Activated naive CD4-positive, alpha-beta T cell treated with anti-CD3 and anti-CD28 coated beads for 36 hours (primary cell): ENCODE results near the gene LRCH1. TPM values are rescaled to one million over a fixed set of nuclear protein-coding genes. Genes with fewer than 3 reads are reported as not detected.

Experiments
- CTCF ChIA-PET: fragments of 350-600 bp; sonication (Branson Sonifier 250); formaldehyde crosslinking; loops from one replicate; lab custom pipeline; 2021; ENCODE audit warnings: antibody characterized with exemption; lab: Charles Lee
- DNase-seq: peaks from one replicate; pipeline ENCODE4 v3.0.0-alpha.2; 2020
- H3K27ac Mint-ChIP-seq: one replicate; pipeline ENCODE4 v1.8.0; 2021; ENCODE audit warnings: mild to moderate bottlenecking, mixed read lengths
- H3K27me3 Mint-ChIP-seq: one replicate; pipeline ENCODE4 v1.8.0; 2021; ENCODE audit warnings: low read depth, mixed read lengths
- H3K36me3 Mint-ChIP-seq: one replicate; pipeline ENCODE4 v1.8.0; 2021; ENCODE audit warnings: low read depth, mixed read lengths
- H3K4me1 Mint-ChIP-seq: one replicate; pipeline ENCODE4 v1.8.0; 2021; ENCODE audit warnings: low read depth, mixed read lengths
- H3K4me3 Mint-ChIP-seq: one replicate; pipeline ENCODE4 v1.8.0; 2021; ENCODE audit warnings: mild to moderate bottlenecking, moderate library complexity, mixed read lengths
- H3K9me3 Mint-ChIP-seq: one replicate; pipeline ENCODE4 v1.8.0; 2021; ENCODE audit warnings: mixed read lengths
- intact Hi-C: fragments of 100-400 bp; cut with micrococcal nuclease; formaldehyde crosslinking; loops from one replicate; pipeline ENCODE4 v1.15.1; 2023
- total RNA-seq, 2 experiments: library from RNA; stranded (reverse); gene quantifications; one replicate each; pipeline ENCODE4 v1.2.3, GENCODE V29; 2021

Gene LRCH1
- total RNA-seq, 2 experiments from 2014 or later, result 14.6 to 15.1 TPM

- no peaks in the 10 kb centered on the region for H3K9me3 Mint-ChIP-seq
- no peaks in the 10 kb centered on the region for H3K4me1 Mint-ChIP-seq
- no peak overlapping the region for H3K27ac Mint-ChIP-seq
- DNase-seq, result no peak
- CTCF ChIA-PET, result interaction anchor here (0.8 to 3.8 kb wide), 4 partner anchors 10 to 229 kb away, joined by 6 to 48 read pairs (median 8); partner anchors contain the start of gene LRCH1
- peaks cover 17% of the 10 kb centered on the region for H3K36me3 Mint-ChIP-seq
- no peak overlapping the region for H3K4me3 Mint-ChIP-seq
- H3K27me3 Mint-ChIP-seq, result no peaks in the 10 kb centered on the region
- intact Hi-C loops, result loop anchor here (5.0 kb wide), 1 partner anchor 38 kb away; no protein-coding TSS in a partner anchor
These were observed 167.2 kb downstream of the LRCH1 start for GRCh38 chr13:46720189-46720588.

DNA sequence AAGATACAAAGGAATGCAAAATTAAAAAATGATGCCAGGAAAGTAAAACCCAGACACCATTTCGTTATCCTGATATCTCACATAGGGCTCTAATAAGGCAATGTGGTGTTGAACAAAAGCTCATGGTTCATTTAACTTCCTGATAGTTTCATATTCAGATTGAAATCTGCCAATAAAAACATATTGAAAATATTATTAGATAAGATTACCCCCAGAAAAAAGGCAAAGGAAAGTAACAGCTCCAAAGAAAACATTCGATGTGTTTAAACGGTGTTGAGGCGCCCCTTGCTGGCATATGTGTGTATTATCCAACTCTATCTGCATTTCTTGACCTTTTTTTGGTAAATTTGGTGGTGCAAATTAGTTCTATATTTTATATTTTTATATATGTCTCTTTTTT is 168.1 kb downstream of the LRCH1 start:
- Mint-ChIP-seq H3K4me3 (no peak overlapping the region), H3K9me3 (no peaks in the 10 kb centered on the region), H3K27me3 (no peaks in the 10 kb centered on the region), H3K27ac (no peak overlapping the region), H3K4me1 (no peaks in the 10 kb centered on the region), H3K36me3 (peaks cover 16% of the 10 kb centered on the region)
- DNase-seq, result peak; percentile 67
- intact Hi-C loops, result loop anchor here (1.0 to 5.0 kb wide), 3 partner anchors 39 to 228 kb away; no protein-coding TSS in a partner anchor
- CTCF ChIA-PET, result interaction anchor here (0.7 to 3.8 kb wide), 12 partner anchors 11 to 230 kb away, joined by 3 to 48 read pairs (median 4); partner anchors contain the start of gene LRCH1

DNA sequence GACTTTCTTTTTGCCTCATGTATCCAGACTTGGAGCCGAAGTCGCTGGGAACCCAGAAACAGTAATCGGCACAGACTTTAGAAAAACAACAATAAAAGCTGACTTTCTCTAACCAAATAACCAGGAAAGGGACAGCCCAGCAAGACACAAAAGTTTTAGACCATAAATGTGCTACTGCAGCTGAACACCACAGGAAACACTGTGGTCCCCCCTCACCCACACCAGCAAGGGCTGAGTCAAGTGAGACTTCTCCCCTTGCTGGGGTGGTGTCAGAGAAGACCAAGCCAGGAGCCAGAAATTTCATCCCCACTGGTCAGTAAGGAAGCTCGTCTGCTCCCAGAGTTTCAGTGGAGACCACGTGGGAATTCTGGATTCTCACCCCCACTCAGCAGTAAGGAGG is 173.4 kb downstream of the LRCH1 start:
- no peak for DNase-seq
- Mint-ChIP-seq H3K9me3 (no peaks in the 10 kb centered on the region), H3K4me1 (no peaks in the 10 kb centered on the region), H3K4me3 (no peak overlapping the region), H3K27me3 (no peaks in the 10 kb centered on the region), H3K36me3 (peaks cover 39% of the 10 kb centered on the region), H3K27ac (no peak overlapping the region)
- CTCF ChIA-PET, result interaction anchor here (0.6 kb wide), 1 partner anchor 1166 kb away, joined by 3 read pairs; no protein-coding TSS in a partner anchor
- intact Hi-C loops, result no loop called here

DNA sequence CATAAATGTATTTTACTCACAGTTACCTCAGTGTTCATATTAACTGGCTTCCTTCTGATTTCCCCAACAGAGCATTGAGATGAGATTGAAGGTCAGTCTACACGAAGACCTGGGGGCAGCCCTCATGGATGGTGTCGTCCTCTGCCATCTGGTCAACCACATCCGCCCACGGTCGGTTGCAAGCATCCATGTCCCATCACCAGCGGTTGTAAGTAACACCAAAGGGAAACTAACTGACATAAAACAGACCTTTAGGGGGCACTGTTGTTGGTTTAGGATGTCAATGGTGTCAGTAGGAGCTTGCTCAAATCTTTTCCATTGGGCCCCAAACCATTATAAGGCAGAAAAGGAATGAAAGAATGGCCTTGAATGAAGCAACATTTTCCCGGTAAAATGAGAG is 175.8 kb downstream of the LRCH1 start:
- Mint-ChIP-seq H3K4me3 (no peak overlapping the region), H3K4me1 (no peaks in the 10 kb centered on the region), H3K27me3 (no peaks in the 10 kb centered on the region), H3K27ac (no peak overlapping the region), H3K9me3 (no peaks in the 10 kb centered on the region), H3K36me3 (peaks cover 41% of the 10 kb centered on the region)
- intact Hi-C loops, result no loop called here
- CTCF ChIA-PET, result interaction anchor here (0.9 kb wide), 1 partner anchor 64 kb away, joined by 3 read pairs; no protein-coding TSS in a partner anchor
- peak; percentile 12 for DNase-seq

- CTCF ChIA-PET, result interaction anchor here (0.8 kb wide), 1 partner anchor 180 kb away, joined by 4 read pairs; no protein-coding TSS in a partner anchor
- Mint-ChIP-seq H3K9me3 (no peaks in the 10 kb centered on the region), H3K4me3 (no peak overlapping the region), H3K27ac (no peak overlapping the region), H3K27me3 (no peaks in the 10 kb centered on the region), H3K4me1 (no peaks in the 10 kb centered on the region), H3K36me3 (peaks cover 31% of the 10 kb centered on the region)
- intact Hi-C loops, result no loop called here
- no peak for DNase-seq
These were observed 178.6 kb downstream of the LRCH1 start for GRCh38 chr13:46731535-46731934.

DNA sequence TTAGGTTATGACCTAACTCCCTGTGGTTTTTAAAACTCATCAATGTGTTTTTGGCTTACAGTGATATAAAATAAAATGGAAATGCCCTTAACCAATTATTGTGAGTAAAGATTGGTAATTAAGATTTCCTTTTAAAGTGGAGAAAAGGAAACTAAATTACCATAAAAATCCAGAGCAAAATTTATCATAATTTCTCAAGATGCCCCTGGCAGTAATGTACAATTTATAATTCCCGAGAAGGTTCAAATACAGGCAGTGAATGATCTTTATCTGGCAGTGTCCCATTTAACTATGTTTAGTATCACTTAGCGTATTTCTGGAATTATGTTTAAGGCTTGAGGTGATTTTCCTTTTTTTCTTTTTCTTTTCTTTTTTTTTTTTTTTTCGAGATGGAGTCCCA is 182.5 kb downstream of the LRCH1 start:
- Mint-ChIP-seq H3K27ac (no peak overlapping the region), H3K9me3 (no peaks in the 10 kb centered on the region), H3K4me3 (no peak overlapping the region), H3K36me3 (peaks cover 14% of the 10 kb centered on the region), H3K27me3 (no peaks in the 10 kb centered on the region), H3K4me1 (no peaks in the 10 kb centered on the region)
- DNase-seq, result no peak
- intact Hi-C loops, result no loop called here
- CTCF ChIA-PET, result no interaction called here

GRCh38 chr13:46736541-46737310 is 183.8 kb downstream of the LRCH1 start:
- Mint-ChIP-seq H3K4me1 (no peaks in the 10 kb centered on the region), H3K27me3 (no peaks in the 10 kb centered on the region), H3K36me3 (peaks cover 14% of the 10 kb centered on the region), H3K4me3 (no peak overlapping the region), H3K9me3 (no peaks in the 10 kb centered on the region), H3K27ac (no peak overlapping the region)
- DNase-seq, result no peak
- CTCF ChIA-PET, result interaction anchor here (0.6 to 1.0 kb wide), 2 partner anchors 151 to 185 kb away, joined by 3 read pairs; no protein-coding TSS in a partner anchor
- intact Hi-C loops, result no loop called here

DNA sequence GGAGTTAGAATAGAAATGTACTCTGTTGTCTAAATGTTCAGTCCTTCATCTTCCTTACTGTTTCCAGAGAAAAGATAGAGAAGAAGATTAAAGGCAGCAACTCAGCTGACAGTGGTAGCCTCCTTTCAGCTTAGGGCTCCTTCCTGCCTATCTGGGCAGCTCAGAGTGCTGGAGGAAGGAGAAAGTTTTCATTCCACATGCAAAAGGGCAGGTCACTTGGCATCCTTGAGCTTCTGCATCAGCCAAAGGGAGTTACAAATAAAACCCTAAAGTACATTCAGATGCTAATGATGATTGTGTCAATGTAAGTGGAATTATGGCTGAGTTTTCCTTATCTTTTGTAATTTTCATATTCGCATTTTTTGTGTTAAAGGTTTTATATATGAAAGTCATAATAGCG is 185.1 kb downstream of the LRCH1 start:
- no peak for DNase-seq
- Mint-ChIP-seq H3K4me3 (no peak overlapping the region), H3K4me1 (no peaks in the 10 kb centered on the region), H3K27ac (no peak overlapping the region), H3K9me3 (no peaks in the 10 kb centered on the region), H3K36me3 (peaks cover 11% of the 10 kb centered on the region), H3K27me3 (no peaks in the 10 kb centered on the region)
- CTCF ChIA-PET, result interaction anchor here (0.5 to 0.6 kb wide), 3 partner anchors 8 to 891 kb away, joined by 3 to 4 read pairs (median 3); no protein-coding TSS in a partner anchor
- intact Hi-C loops, result no loop called here

DNA sequence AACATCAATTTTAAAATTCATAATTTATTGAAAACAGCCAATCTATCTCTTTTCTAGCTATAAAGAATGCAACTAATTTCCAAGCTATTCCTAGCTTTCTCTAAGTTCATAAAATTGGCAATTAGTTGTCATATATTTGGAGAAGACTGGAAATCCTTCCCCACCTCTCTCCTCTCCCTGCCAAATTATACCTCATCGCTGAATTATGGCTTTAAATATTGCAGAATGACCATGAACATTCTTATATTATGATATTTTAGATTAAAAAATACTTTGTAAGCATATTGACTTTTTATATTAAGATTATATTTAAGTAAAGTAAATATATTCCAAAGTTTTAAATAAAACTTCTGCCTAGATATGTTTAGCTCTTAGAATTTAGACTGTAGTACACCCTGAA is 185.8 kb downstream of the LRCH1 start:
- Mint-ChIP-seq H3K36me3 (peaks cover 11% of the 10 kb centered on the region), H3K27ac (no peak overlapping the region), H3K4me1 (no peaks in the 10 kb centered on the region), H3K27me3 (no peaks in the 10 kb centered on the region), H3K4me3 (no peak overlapping the region), H3K9me3 (no peaks in the 10 kb centered on the region)
- CTCF ChIA-PET, result no interaction called here
- intact Hi-C loops, result no loop called here
- DNase-seq, result no peak

- Mint-ChIP-seq H3K4me3 (no peak overlapping the region), H3K36me3 (peaks cover 13% of the 10 kb centered on the region), H3K4me1 (no peaks in the 10 kb centered on the region), H3K27me3 (no peaks in the 10 kb centered on the region), H3K27ac (no peak overlapping the region), H3K9me3 (no peaks in the 10 kb centered on the region)
- CTCF ChIA-PET, result interaction anchor here (1.2 kb wide), 1 partner anchor 188 kb away, joined by 3 read pairs; no protein-coding TSS in a partner anchor
- no peak for DNase-seq
- intact Hi-C loops, result no loop called here
These were observed 186.6 kb downstream of the LRCH1 start for GRCh38 chr13:46739447-46740098.

GRCh38 chr13:46743191-46743590 is 190.2 kb downstream of the LRCH1 start:
- Mint-ChIP-seq H3K4me3 (no peak overlapping the region), H3K4me1 (no peaks in the 10 kb centered on the region), H3K9me3 (no peaks in the 10 kb centered on the region), H3K27ac (no peak overlapping the region), H3K36me3 (peaks cover 18% of the 10 kb centered on the region), H3K27me3 (no peaks in the 10 kb centered on the region)
- no peak for DNase-seq
- CTCF ChIA-PET, result interaction anchor here (0.6 to 0.7 kb wide), 2 partner anchors 61 to 67 kb away, joined by 3 to 4 read pairs; no protein-coding TSS in a partner anchor
- intact Hi-C loops, result no loop called here

DNA sequence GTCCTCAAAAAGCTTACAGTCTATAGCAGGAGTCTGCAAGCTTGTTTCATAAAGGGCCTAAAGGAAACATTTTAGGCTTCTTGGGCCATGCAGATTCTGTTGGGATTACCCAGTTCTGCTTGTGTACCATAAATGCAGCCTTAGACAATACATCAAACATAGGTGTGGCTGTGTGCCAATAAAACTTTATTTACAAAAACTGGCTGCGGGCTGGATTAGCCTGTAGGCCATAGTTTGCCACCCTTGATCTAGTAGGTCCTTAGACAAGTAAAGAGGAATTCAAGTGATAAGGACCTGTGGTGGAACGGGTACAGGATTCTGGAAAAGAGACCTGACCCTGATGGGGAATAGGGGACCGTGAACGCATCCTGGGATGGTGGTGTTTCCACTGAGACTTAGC is 192.1 kb downstream of the LRCH1 start:
- no peak for DNase-seq
- Mint-ChIP-seq H3K27ac (no peak overlapping the region), H3K4me1 (no peaks in the 10 kb centered on the region), H3K27me3 (no peaks in the 10 kb centered on the region), H3K36me3 (peaks cover 18% of the 10 kb centered on the region), H3K9me3 (no peaks in the 10 kb centered on the region), H3K4me3 (no peak overlapping the region)
- CTCF ChIA-PET, result no interaction called here
- intact Hi-C loops, result no loop called here
